ENCODE data around the gene COLEC12. TPM values are rescaled to one million over a fixed set of nuclear protein-coding genes. Genes with fewer than 3 reads are reported as not detected.

Gene COLEC12
- total and polyA plus RNA-seq, 2 donors (not counting 3 experiments of a cell fraction or from before 2014, with no cell fraction given): 8.0 to 17.1 TPM

DNA sequence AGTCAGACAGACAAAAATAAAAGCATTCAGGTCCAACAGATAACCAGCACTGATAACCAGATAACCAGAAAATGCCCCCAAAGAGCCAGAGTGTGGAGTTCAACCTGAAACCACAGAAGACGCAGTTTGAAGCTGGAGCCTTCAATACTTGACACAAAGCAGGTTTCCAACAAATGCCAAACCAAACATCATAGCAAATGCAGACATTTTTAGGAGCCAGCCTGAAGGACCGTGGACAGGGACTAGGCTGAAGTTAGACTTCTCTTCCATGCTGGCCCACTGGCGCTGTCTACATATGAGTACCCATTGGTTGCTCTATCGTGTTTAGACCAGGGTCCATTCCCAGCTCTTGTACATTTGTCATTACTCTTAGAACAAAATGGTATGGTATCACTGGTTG is 9.9 kb downstream of the COLEC12 start:
- peaks cover 7% of the 10 kb centered on the region for H3K4me1 ChIP-seq (ENCODE audit: control insufficient read depth, extremely low read depth, insufficient read depth, low read length)
- BruUV-seq (replicated peaks): no TSS peak
- H3K27ac ChIP-seq (ENCODE audit: insufficient read depth, low read depth, low read length): no peak overlapping the region
- no peak overlapping the region for H3K4me3 ChIP-seq (replicated peaks in 1 of 3; ENCODE audit: insufficient read depth in 1 of 3, low read depth in 1 of 3, low read length in 3 of 3)
- FAIRE-seq (no peak), DNase-seq (ENCODE audit: low read depth, low spot score) (no peak)
- TF ChIP-seq, protein P1, sequence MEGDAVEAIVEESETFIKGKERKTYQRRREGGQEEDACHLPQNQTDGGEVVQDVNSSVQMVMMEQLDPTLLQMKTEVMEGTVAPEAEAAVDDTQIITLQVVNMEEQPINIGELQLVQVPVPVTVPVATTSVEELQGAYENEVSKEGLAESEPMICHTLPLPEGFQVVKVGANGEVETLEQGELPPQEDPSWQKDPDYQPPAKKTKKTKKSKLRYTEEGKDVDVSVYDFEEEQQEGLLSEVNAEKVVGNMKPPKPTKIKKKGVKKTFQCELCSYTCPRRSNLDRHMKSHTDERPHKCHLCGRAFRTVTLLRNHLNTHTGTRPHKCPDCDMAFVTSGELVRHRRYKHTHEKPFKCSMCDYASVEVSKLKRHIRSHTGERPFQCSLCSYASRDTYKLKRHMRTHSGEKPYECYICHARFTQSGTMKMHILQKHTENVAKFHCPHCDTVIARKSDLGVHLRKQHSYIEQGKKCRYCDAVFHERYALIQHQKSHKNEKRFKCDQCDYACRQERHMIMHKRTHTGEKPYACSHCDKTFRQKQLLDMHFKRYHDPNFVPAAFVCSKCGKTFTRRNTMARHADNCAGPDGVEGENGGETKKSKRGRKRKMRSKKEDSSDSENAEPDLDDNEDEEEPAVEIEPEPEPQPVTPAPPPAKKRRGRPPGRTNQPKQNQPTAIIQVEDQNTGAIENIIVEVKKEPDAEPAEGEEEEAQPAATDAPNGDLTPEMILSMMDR (IDR thresholded peaks at IDR 0.05; ENCODE audit: extremely low read depth in 1 of 2, insufficient read depth in 1 of 2, low read depth in 1 of 2, low read length in 2 of 2): no peak
- TF ChIP-seq POLR2AphosphoS5 (IDR thresholded peaks at IDR 0.05; ENCODE audit: insufficient read depth, low read depth, low read length) (no peak), JUN (IDR thresholded peaks at IDR 0.05; ENCODE audit: borderline replicate concordance, insufficient read depth, insufficient read length, low read depth) (no peak), FOS (IDR thresholded peaks at IDR 0.05; ENCODE audit: borderline replicate concordance, insufficient read depth, low read length) (no peak), MYC (IDR thresholded peaks at IDR 0.05; ENCODE audit: low read depth, low read length) (no peak), POLR2A (IDR thresholded peaks at IDR 0.05; ENCODE audit: low read depth, low read length) (no peak), GATA2 (IDR thresholded peaks at IDR 0.05; ENCODE audit: insufficient read depth, insufficient read length, low read depth, low read length) (no peak), EZH2 (IDR thresholded peaks at IDR 0.05; ENCODE audit: borderline replicate concordance, low read depth, low read length, severe bottlenecking) (no peak)
- TF ChIP-seq, protein P2, sequence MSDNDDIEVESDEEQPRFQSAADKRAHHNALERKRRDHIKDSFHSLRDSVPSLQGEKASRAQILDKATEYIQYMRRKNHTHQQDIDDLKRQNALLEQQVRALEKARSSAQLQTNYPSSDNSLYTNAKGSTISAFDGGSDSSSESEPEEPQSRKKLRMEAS (IDR thresholded peaks at IDR 0.05; ENCODE audit: insufficient read depth, insufficient read length): no peak
- no peaks in the 10 kb centered on the region for H3K9me1 ChIP-seq (replicated peaks; ENCODE audit: control insufficient read depth, extremely low read depth, insufficient read depth, low read length)
- ChIA-PET POLR2A (no interaction called here), CTCF (interaction anchor here (1.5 to 1.6 kb wide), 2 partner anchors 11 to 66 kb away, joined by 3 to 4 read pairs; no protein-coding TSS in a partner anchor)
- H3K4me2 ChIP-seq (ENCODE audit: insufficient read depth, low read length): no peak overlapping the region
- H3K9ac ChIP-seq (replicated peaks; ENCODE audit: extremely low read depth, insufficient read depth, low read length): no peak overlapping the region
- dilution Hi-C loops (cut with MboI; ENCODE audit: extremely low pct_ligation_motif_present, low sequenced_read_pairs) (no loop called here), intact Hi-C loops (cut with micrococcal nuclease) (no loop called here)
- no peaks in the 10 kb centered on the region for H4K20me1 ChIP-seq (replicated peaks; ENCODE audit: control insufficient read depth, extremely low read depth, insufficient read depth, low read length)
- no peaks in the 10 kb centered on the region for H3K79me2 ChIP-seq (ENCODE audit: control insufficient read depth, insufficient read depth, low read length)
- no peaks in the 10 kb centered on the region for H3K36me3 ChIP-seq (ENCODE audit: control insufficient read depth in 2 of 2, extremely low read depth in 1 of 2, insufficient read depth in 2 of 2, low read length in 2 of 2)
- no peaks in the 10 kb centered on the region for H3K9me3 ChIP-seq (replicated peaks; ENCODE audit: control insufficient read depth, insufficient read depth, low read length)
- no peak overlapping the region for H2AFZ ChIP-seq (ENCODE audit: low read depth, low read length)
- no peaks in the 10 kb centered on the region for H3K27me3 ChIP-seq (ENCODE audit: control insufficient read depth in 2 of 2, insufficient read depth in 2 of 2, low read length in 2 of 2)
